CD1c-positive myeloid dendritic cell (primary cell): Measurements from ENCODE around the gene RARRES1.

Source experiments
- DNase-seq: peaks from one replicate; pipeline ENCODE4 v3.0.0-alpha.2; 2016; ENCODE audit errors: extremely low spot score

The RARRES1 gene

GRCh38 chr3:158735296-158736033, 3.2 kb upstream of the RARRES1 start:
- no peak for DNase-seq

- DNase-seq = no peak
These were observed 1.4 kb upstream of the RARRES1 start for GRCh38 chr3:158733656-158734055.

- no peak for DNase-seq
These were observed 571 bp upstream of the RARRES1 start for GRCh38 chr3:158732856-158733200.

- no peak for DNase-seq
These were observed 771 bp downstream of the RARRES1 start for GRCh38 chr3:158731486-158731885.

GRCh38 chr3:158728851-158729250, 3.4 kb downstream of the RARRES1 start:
- DNase-seq = no peak

GRCh38 chr3:158728061-158728377, 4.2 kb downstream of the RARRES1 start:
- no peak for DNase-seq

- DNase-seq = peak; percentile 86
These were observed 4.8 kb downstream of the RARRES1 start for GRCh38 chr3:158727206-158728060.

- DNase-seq = no peak
These were observed 6.8 kb downstream of the RARRES1 start for GRCh38 chr3:158725348-158726011.

- no peak for DNase-seq
These were observed 8.3 kb downstream of the RARRES1 start for GRCh38 chr3:158723991-158724390.

- DNase-seq = no peak
These were observed 10.1 kb downstream of the RARRES1 start for GRCh38 chr3:158722108-158722507.

GRCh38 chr3:158718490-158719170, 13.6 kb downstream of the RARRES1 start:
- no peak for DNase-seq

- no peak for DNase-seq
These were observed 14.7 kb downstream of the RARRES1 start for GRCh38 chr3:158717576-158717975.

- DNase-seq = peak; percentile 62
These were observed 19.2 kb downstream of the RARRES1 start for GRCh38 chr3:158713094-158713499.

GRCh38 chr3:158712443-158712842, 19.8 kb downstream of the RARRES1 start:
- DNase-seq = no peak

GRCh38 chr3:158711886-158712285, 20.4 kb downstream of the RARRES1 start:
- DNase-seq = peak; percentile 77

GRCh38 chr3:158710601-158711000, 21.7 kb downstream of the RARRES1 start:
- no peak for DNase-seq

- no peak for DNase-seq
These were observed 22.6 kb downstream of the RARRES1 start for GRCh38 chr3:158709666-158710083.

- no peak for DNase-seq
These were observed 28.7 kb downstream of the RARRES1 start for GRCh38 chr3:158703566-158703965.

GRCh38 chr3:158702815-158703481, 29.3 kb downstream of the RARRES1 start:
- DNase-seq = no peak

- no peak for DNase-seq
These were observed 30.7 kb downstream of the RARRES1 start for GRCh38 chr3:158701420-158702065.

GRCh38 chr3:158700559-158700958, 31.7 kb downstream of the RARRES1 start:
- DNase-seq = no peak
